H9 (cell line): Measurements from ENCODE around the gene DXO. TPM values are rescaled to one million over a fixed set of nuclear protein-coding genes. Genes with fewer than 3 reads are reported as not detected.
"Not testable (repeated sequence)": the region's sequence is repeated elsewhere in the genome, so short reads cannot be mapped to it uniquely, and the experiment has no call there.

ENCODE experiments used
- DNase-seq: peaks from one replicate; pipeline ENCODE4 v3.0.0-alpha.2; 2017
- H2AFZ ChIP-seq: one replicate; pipeline ENCODE4 v1.6.1; 2013; ENCODE audit warnings: mild to moderate bottlenecking, low read length, control low read depth, moderate library complexity
- H2AK5ac ChIP-seq: 2 replicates; pipeline ENCODE4 v1.6.1; 2013; ENCODE audit warnings: low read length, control low read depth, mixed read lengths; ENCODE audit not compliant: insufficient read length
- H2BK120ac ChIP-seq: one replicate; pipeline ENCODE4 v1.6.1; 2013; ENCODE audit warnings: low read depth, mild to moderate bottlenecking, low read length, control low read depth, inconsistent platforms; ENCODE audit not compliant: poor library complexity, severe bottlenecking
- H2BK12ac ChIP-seq: 2 replicates; pipeline ENCODE4 v1.6.1; 2013; ENCODE audit warnings: low read length, control low read depth, mixed read lengths, low read depth; ENCODE audit not compliant: insufficient read length
- H2BK15ac ChIP-seq: 2 replicates; pipeline ENCODE4 v1.6.1; 2013; ENCODE audit warnings: low read depth, low read length, control low read depth
- H2BK20ac ChIP-seq: one replicate; pipeline ENCODE4 v1.6.1; 2013; ENCODE audit warnings: low read depth, mild to moderate bottlenecking, low read length, control low read depth, inconsistent platforms; ENCODE audit not compliant: poor library complexity, severe bottlenecking
- H2BK5ac ChIP-seq: 2 replicates; pipeline ENCODE4 v1.6.1; 2013; ENCODE audit warnings: low read length, control low read depth, mixed read lengths; ENCODE audit not compliant: insufficient read length
- H3K14ac ChIP-seq: 2 replicates; pipeline ENCODE4 v1.6.1; 2013; ENCODE audit warnings: low read length, control low read depth; ENCODE audit not compliant: insufficient read depth
- H3K18ac ChIP-seq: 2 replicates; pipeline ENCODE4 v1.6.1; 2013; ENCODE audit warnings: low read depth, mild to moderate bottlenecking, mixed read lengths, low read length, control low read depth; ENCODE audit not compliant: insufficient read length
- H3K23ac ChIP-seq: 2 replicates; pipeline ENCODE4 v1.6.1; 2013; ENCODE audit warnings: low read length, control low read depth, mixed read lengths, low read depth; ENCODE audit not compliant: insufficient read length
- H3K23me2 ChIP-seq: 2 replicates; pipeline ENCODE4 v1.6.1; 2013; ENCODE audit warnings: low read depth, mild to moderate bottlenecking, mixed read lengths, low read length, control low read depth; ENCODE audit not compliant: insufficient read length, poor library complexity, severe bottlenecking
- H3K27ac ChIP-seq: 2 replicates; pipeline ENCODE4 v1.5.1; 2013; ENCODE audit warnings: low read length, control low read depth, mixed read lengths, low read depth; ENCODE audit not compliant: insufficient read length
- H3K27me3 ChIP-seq: 2 replicates; pipeline ENCODE4 v1.6.1; 2013; ENCODE audit warnings: low read length, control low read depth, inconsistent platforms; ENCODE audit not compliant: insufficient read depth
- H3K4ac ChIP-seq: 2 replicates; pipeline ENCODE4 v1.6.1; 2013; ENCODE audit warnings: low read depth, mild to moderate bottlenecking, control low read depth, inconsistent platforms, low read length, moderate library complexity
- H3K4me1 ChIP-seq: 2 replicates; pipeline ENCODE4 v1.6.1; 2013; ENCODE audit warnings: low read length, control low read depth, inconsistent platforms; ENCODE audit not compliant: insufficient read depth
- H3K4me2 ChIP-seq: 2 replicates; pipeline ENCODE4 v1.6.1; 2013; ENCODE audit warnings: low read length, control low read depth, mixed read lengths; ENCODE audit not compliant: insufficient read length, insufficient read depth
- H3K56ac ChIP-seq: 2 replicates; pipeline ENCODE4 v1.6.1; 2013; ENCODE audit warnings: low read depth, mild to moderate bottlenecking, mixed read lengths, low read length, control low read depth; ENCODE audit not compliant: insufficient read length
- H3K79me1 ChIP-seq: 2 replicates; pipeline ENCODE4 v1.6.1; 2013; ENCODE audit warnings: low read depth, mild to moderate bottlenecking, moderate library complexity, low read length, control low read depth, inconsistent platforms; ENCODE audit not compliant: insufficient read depth, poor library complexity, severe bottlenecking
- H3K79me2 ChIP-seq: 2 replicates; pipeline ENCODE4 v1.6.1; 2013; ENCODE audit warnings: low read length, control low read depth, inconsistent platforms; ENCODE audit not compliant: insufficient read depth
- H3K9ac ChIP-seq: 2 replicates; pipeline ENCODE4 v1.6.1; 2013; ENCODE audit warnings: low read length, control low read depth, mixed read lengths; ENCODE audit not compliant: insufficient read length; ENCODE audit errors: extremely low read depth
- H3K9me3 ChIP-seq: one replicate; pipeline ENCODE4 v1.6.1; 2013; ENCODE audit warnings: low read depth, low read length, inconsistent platforms; ENCODE audit not compliant: control insufficient read depth
- H3T11ph ChIP-seq: one replicate; pipeline ENCODE4 v1.6.1; 2013; ENCODE audit warnings: mild to moderate bottlenecking, low read length, control low read depth, inconsistent platforms
- H4K20me1 ChIP-seq: one replicate; pipeline ENCODE4 v1.6.1; 2013; ENCODE audit not compliant: control insufficient read depth, insufficient read length, insufficient read depth
- H4K5ac ChIP-seq: 2 replicates; pipeline ENCODE4 v1.6.1; 2013; ENCODE audit warnings: low read depth, mild to moderate bottlenecking, mixed read lengths, low read length, control low read depth; ENCODE audit not compliant: insufficient read length
- H4K8ac ChIP-seq: replicated peaks from 2 replicates; pipeline ENCODE4 v1.6.1; 2013; ENCODE audit warnings: low read length, control low read depth, mixed read lengths, low read depth; ENCODE audit not compliant: insufficient read length
- H4K91ac ChIP-seq: 2 replicates; pipeline ENCODE4 v1.6.1; 2013; ENCODE audit warnings: low read depth, mild to moderate bottlenecking, moderate library complexity, mixed read lengths, low read length, control low read depth; ENCODE audit not compliant: insufficient read length
- H3K27ac Mint-ChIP-seq, 3 experiments: 2 replicates in 2 of 3; 3 replicates in 1 of 3; pipeline ENCODE4 v1.8.0; 2020 to 2021; ENCODE audit warnings: mixed read lengths in 3 of 3, mild to moderate bottlenecking in 1 of 3, moderate library complexity in 1 of 3
- H3K27me3 Mint-ChIP-seq: 2 replicates; pipeline ENCODE4 v1.8.0; 2021; ENCODE audit warnings: low read depth, mild to moderate bottlenecking, moderate library complexity, mixed read lengths
- H3K36me3 Mint-ChIP-seq, 3 experiments: 2 replicates in 2 of 3; 3 replicates in 1 of 3; pipeline ENCODE4 v1.8.0; 2020 to 2021; ENCODE audit warnings: low read depth in 3 of 3, mixed read lengths in 3 of 3; ENCODE audit not compliant: insufficient read depth in 1 of 3
- H3K4me1 Mint-ChIP-seq, 2 experiments: 2 replicates each; pipeline ENCODE4 v1.8.0; 2020; ENCODE audit warnings: mixed read lengths in 2 of 2
- H3K4me3 Mint-ChIP-seq, 2 experiments: 2 replicates in 1 of 2; 3 replicates in 1 of 2; pipeline ENCODE4 v1.8.0; 2020 to 2021; ENCODE audit warnings: mild to moderate bottlenecking in 2 of 2, mixed read lengths in 2 of 2, moderate library complexity in 1 of 2
- H3K9me3 Mint-ChIP-seq, 2 experiments: 2 replicates in 1 of 2; 3 replicates in 1 of 2; pipeline ENCODE4 v1.8.0; 2020; ENCODE audit warnings: mild to moderate bottlenecking in 2 of 2, mixed read lengths in 2 of 2, moderate library complexity in 1 of 2
- WGBS: extraction: QIAGEN DNeasy Blood & Tissue Kit; methylation state at CpG from one replicate; pipeline ENCODE4 v1.1.7; 2013; ENCODE audit warnings: missing lambda C conversion rate, low lambda C conversion rate, mixed read lengths; ENCODE audit not compliant: insufficient read length; ENCODE audit errors: extremely low coverage; 5-methylcytosine and 5-hydroxymethylcytosine counted together
- total RNA-seq: library from RNA; stranded (reverse); gene quantifications from 2 replicates; pipeline ENCODE4 v1.2.1, GENCODE V29; 2021
- TF ChIP-seq, protein P1 (sequence below): fragments of 200-600 bp; sonication (generic); conservative IDR thresholded peaks from 3 replicates; pipeline ENCODE4 v1.8.0; 2021; ENCODE audit warnings: antibody characterized with exemption, mild to moderate bottlenecking

DXO gene
- total RNA-seq, 1 experiment from 2014 or later: 21.6 TPM

DNA sequence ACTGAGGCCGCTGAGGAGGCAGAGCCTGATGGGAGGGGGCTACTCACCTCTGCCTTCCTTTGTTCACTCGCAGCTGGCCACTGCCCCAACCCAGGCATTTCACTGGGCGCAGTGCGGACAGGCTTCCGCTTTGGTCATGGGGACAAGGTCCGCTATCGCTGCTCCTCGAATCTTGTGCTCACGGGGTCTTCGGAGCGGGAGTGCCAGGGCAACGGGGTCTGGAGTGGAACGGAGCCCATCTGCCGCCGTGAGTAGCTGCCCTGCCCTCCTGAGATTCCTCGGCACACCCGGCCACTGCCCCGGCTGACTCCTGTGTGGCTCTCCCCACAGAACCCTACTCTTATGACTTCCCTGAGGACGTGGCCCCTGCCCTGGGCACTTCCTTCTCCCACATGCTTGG is 38.4 kb downstream of the DXO start:
- no peak for DNase-seq
- no peak overlapping the region for H3T11ph ChIP-seq
- no peak overlapping the region for H3K56ac ChIP-seq
- H3K23me2 ChIP-seq: no peaks in the 10 kb centered on the region
- peaks cover 15 to 16% of the 10 kb centered on the region in 2 experiments for H3K9me3 Mint-ChIP-seq
- H2BK5ac ChIP-seq: no peak overlapping the region
- no peaks in the 10 kb centered on the region for H3K79me1 ChIP-seq
- H3K4ac ChIP-seq: no peak overlapping the region
- H4K91ac ChIP-seq: no peak overlapping the region
- peaks cover 11% of the 10 kb centered on the region for H3K27me3 Mint-ChIP-seq
- no peak overlapping the region for H4K8ac ChIP-seq
- no peak overlapping the region for H4K5ac ChIP-seq
- no peaks in the 10 kb centered on the region; a peak in 1 of 4 replicates for H3K4me1 Mint-ChIP-seq
- H2BK15ac ChIP-seq: no peak overlapping the region
- no peak overlapping the region for H3K4me3 Mint-ChIP-seq
- H3K9ac ChIP-seq: no peak overlapping the region
- H3K14ac ChIP-seq: no peak overlapping the region; the same call in 1 of the 2 replicates
- no peaks in the 10 kb centered on the region for H3K79me2 ChIP-seq
- H3K9me3 ChIP-seq: no peaks in the 10 kb centered on the region
- H3K36me3 Mint-ChIP-seq: peaks cover 0 to 6% (median 2%) of the 10 kb centered on the region in 3 experiments; a peak in 1 of 7 replicates
- no peak overlapping the region for H2AFZ ChIP-seq
- no peak overlapping the region for H2AK5ac ChIP-seq
- no peak overlapping the region for H2BK12ac ChIP-seq
- no CpG with 5 or more reads among the region's 19 CpGs for WGBS
- H4K20me1 ChIP-seq: no peaks in the 10 kb centered on the region
- no peak overlapping the region for H3K4me2 ChIP-seq
- no peak overlapping the region for H2BK120ac ChIP-seq
- TF ChIP-seq, protein P1, sequence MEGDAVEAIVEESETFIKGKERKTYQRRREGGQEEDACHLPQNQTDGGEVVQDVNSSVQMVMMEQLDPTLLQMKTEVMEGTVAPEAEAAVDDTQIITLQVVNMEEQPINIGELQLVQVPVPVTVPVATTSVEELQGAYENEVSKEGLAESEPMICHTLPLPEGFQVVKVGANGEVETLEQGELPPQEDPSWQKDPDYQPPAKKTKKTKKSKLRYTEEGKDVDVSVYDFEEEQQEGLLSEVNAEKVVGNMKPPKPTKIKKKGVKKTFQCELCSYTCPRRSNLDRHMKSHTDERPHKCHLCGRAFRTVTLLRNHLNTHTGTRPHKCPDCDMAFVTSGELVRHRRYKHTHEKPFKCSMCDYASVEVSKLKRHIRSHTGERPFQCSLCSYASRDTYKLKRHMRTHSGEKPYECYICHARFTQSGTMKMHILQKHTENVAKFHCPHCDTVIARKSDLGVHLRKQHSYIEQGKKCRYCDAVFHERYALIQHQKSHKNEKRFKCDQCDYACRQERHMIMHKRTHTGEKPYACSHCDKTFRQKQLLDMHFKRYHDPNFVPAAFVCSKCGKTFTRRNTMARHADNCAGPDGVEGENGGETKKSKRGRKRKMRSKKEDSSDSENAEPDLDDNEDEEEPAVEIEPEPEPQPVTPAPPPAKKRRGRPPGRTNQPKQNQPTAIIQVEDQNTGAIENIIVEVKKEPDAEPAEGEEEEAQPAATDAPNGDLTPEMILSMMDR: no peak
- no peak overlapping the region for H2BK20ac ChIP-seq
- H3K4me1 ChIP-seq: no peaks in the 10 kb centered on the region
- H3K23ac ChIP-seq: no peak overlapping the region
- no peaks in the 10 kb centered on the region for H3K27me3 ChIP-seq
- no peak overlapping the region for H3K27ac ChIP-seq
- no peak overlapping the region for H3K18ac ChIP-seq
- H3K27ac Mint-ChIP-seq: no peak overlapping the region

DNA sequence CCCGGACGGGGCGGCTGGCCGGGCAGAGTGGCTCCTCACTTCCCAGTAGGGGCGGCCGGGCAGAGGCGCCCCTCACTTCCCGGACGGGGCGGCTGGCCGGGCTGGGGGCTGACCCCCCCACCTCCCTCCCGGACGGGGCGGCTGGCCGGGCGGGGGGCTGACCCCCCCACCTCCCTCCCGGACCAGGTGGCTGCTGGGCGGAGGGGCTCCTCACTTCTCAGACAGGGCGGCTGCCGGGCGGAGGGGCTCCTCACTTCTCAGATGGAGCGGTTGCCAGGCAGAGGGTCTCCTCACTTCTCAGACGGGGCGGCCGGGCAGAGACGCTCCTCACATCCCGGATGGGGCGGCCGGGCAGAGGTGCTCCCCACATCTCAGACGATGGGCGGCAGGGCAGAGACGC is 39.8 kb downstream of the DXO start:
- H2BK20ac ChIP-seq: not testable (repeated sequence)

More for the DNA sequence above, 39.8 kb downstream of the DXO start:
- H3K79me2 ChIP-seq, H2AFZ ChIP-seq, H3K79me1 ChIP-seq, H3K9ac ChIP-seq, H2BK120ac ChIP-seq, H4K5ac ChIP-seq, H3K4me1 ChIP-seq, H3K56ac ChIP-seq, H4K8ac ChIP-seq, DNase-seq, H3K36me3 Mint-ChIP-seq, H3K4ac ChIP-seq, H3K18ac ChIP-seq, H3K4me2 ChIP-seq, H2BK15ac ChIP-seq, H3K27ac Mint-ChIP-seq, H3K9me3 ChIP-seq, H2BK12ac ChIP-seq, H3K4me3 Mint-ChIP-seq, H3K4me1 Mint-ChIP-seq, H4K91ac ChIP-seq, H3K14ac ChIP-seq, H3K23ac ChIP-seq, H3K27me3 ChIP-seq, H2BK5ac ChIP-seq, H3K27ac ChIP-seq, H3K23me2 ChIP-seq, H2AK5ac ChIP-seq, H4K20me1 ChIP-seq, H3T11ph ChIP-seq: not testable (repeated sequence)
- Mint-ChIP-seq H3K27me3 (peaks cover 14% of the 10 kb centered on the region), H3K9me3 (peaks cover 15 to 16% of the 10 kb centered on the region in 2 experiments)
- WGBS: no CpG with 5 or more reads among the region's 32 CpGs
